WTC11 (cell line): ENCODE data around the gene CEP85L. TPM values are rescaled to one million over a fixed set of nuclear protein-coding genes. Genes with fewer than 3 reads are reported as not detected.

Source experiments
- ATAC-seq: fragments of 200-7000 bp; cut with Tn5 transposase; 2 replicates; pipeline ENCODE4 v1.10.0; 2021; ENCODE audit warnings: mild to moderate bottlenecking, moderate library complexity
- CTCF ChIA-PET: fragments of 300-600 bp; sonication (Branson Sonifier 250); formaldehyde crosslinking; loops from one replicate; lab custom pipeline; 2021; ENCODE audit warnings: antibody characterized with exemption; lab: Charles Lee
- POLR2A ChIA-PET: fragments of 350-600 bp; sonication (Branson Sonifier 250); formaldehyde crosslinking; loops from one replicate; lab custom pipeline; 2021; ENCODE audit warnings: antibody characterized with exemption; lab: Charles Lee
- DNase-seq: peaks from one replicate; pipeline ENCODE4 v3.0.0; 2021; ENCODE audit warnings: low spot score
- H3K27ac Mint-ChIP-seq: 2 replicates; pipeline ENCODE4 v1.8.0; 2021; ENCODE audit warnings: mixed read lengths
- H3K27me3 Mint-ChIP-seq: 2 replicates; pipeline ENCODE4 v1.8.0; 2021; ENCODE audit warnings: low read depth, mild to moderate bottlenecking, moderate library complexity, mixed read lengths
- H3K36me3 Mint-ChIP-seq: 2 replicates; pipeline ENCODE4 v1.8.0; 2021; ENCODE audit warnings: mixed read lengths
- H3K4me1 Mint-ChIP-seq: 2 replicates; pipeline ENCODE4 v1.8.0; 2022; ENCODE audit warnings: mixed read lengths
- H3K4me3 Mint-ChIP-seq: 2 replicates; pipeline ENCODE4 v1.8.0; 2021; ENCODE audit warnings: mild to moderate bottlenecking, moderate library complexity, mixed read lengths
- H3K9me3 Mint-ChIP-seq: 2 replicates; pipeline ENCODE4 v1.8.0; 2021; ENCODE audit warnings: mixed read lengths
- ATF1 ChIP-seq: sonication (generic); formaldehyde crosslinking; IDR thresholded peaks from 2 replicates; pipeline ENCODE4 v1.8.1; 2023; ENCODE audit warnings: mild to moderate bottlenecking, moderate library complexity, missing genetic modification reagents
- CDX4 ChIP-seq: fragments of 250-450 bp; sonication (Bioruptor Pico); IDR thresholded peaks from 2 replicates; pipeline ENCODE4 v1.9.0; 2021; ENCODE audit warnings: moderate library complexity, mild to moderate bottlenecking, inconsistent platforms, borderline replicate concordance
- CREB1 ChIP-seq: sonication (generic); formaldehyde crosslinking; IDR thresholded peaks from 2 replicates; pipeline ENCODE4 v1.8.0; 2023; ENCODE audit warnings: mild to moderate bottlenecking, missing genetic modification reagents
- E2F1 ChIP-seq: sonication (generic); formaldehyde crosslinking; IDR thresholded peaks from 2 replicates; pipeline ENCODE4 v1.8.0; 2022; ENCODE audit warnings: mild to moderate bottlenecking, missing genetic modification reagents
- GABPB1 ChIP-seq: sonication (generic); formaldehyde crosslinking; IDR thresholded peaks from 2 replicates; pipeline ENCODE4 v1.8.1; 2023; ENCODE audit warnings: mild to moderate bottlenecking, missing genetic modification reagents
- KAT7 ChIP-seq: sonication (generic); formaldehyde crosslinking; IDR thresholded peaks from 2 replicates; pipeline ENCODE4 v1.8.1; 2023; ENCODE audit warnings: missing genetic modification reagents, mild to moderate bottlenecking, borderline replicate concordance
- MXD4 ChIP-seq: fragments of 250-450 bp; sonication (Bioruptor Pico); IDR thresholded peaks from 2 replicates; pipeline ENCODE4 v1.8.0; 2021; ENCODE audit warnings: mild to moderate bottlenecking, moderate library complexity, borderline replicate concordance
- NFE2L1 ChIP-seq: sonication (generic); formaldehyde crosslinking; IDR thresholded peaks from 2 replicates; pipeline ENCODE4 v1.8.1; 2023; ENCODE audit warnings: missing genetic modification reagents
- NR1H2 ChIP-seq: sonication (generic); formaldehyde crosslinking; IDR thresholded peaks from 2 replicates; pipeline ENCODE4 v1.9.0; 2021; ENCODE audit warnings: mild to moderate bottlenecking, moderate library complexity, missing genetic modification reagents
- NR3C1 ChIP-seq: sonication (generic); formaldehyde crosslinking; conservative IDR thresholded peaks from 2 replicates; pipeline ENCODE4 v1.8.1; 2023; ENCODE audit warnings: low read depth, mild to moderate bottlenecking, missing genetic modification reagents
- SP1 ChIP-seq: sonication (generic); formaldehyde crosslinking; conservative IDR thresholded peaks from 2 replicates; pipeline ENCODE4 v1.8.1; 2022; ENCODE audit warnings: missing genetic modification reagents
- STAT6 ChIP-seq: sonication (generic); formaldehyde crosslinking; conservative IDR thresholded peaks from 2 replicates; pipeline ENCODE4 v1.8.1; 2023; ENCODE audit warnings: mild to moderate bottlenecking, low read depth, missing genetic modification reagents, moderate library complexity
- USF2 ChIP-seq: sonication (generic); formaldehyde crosslinking; IDR thresholded peaks from 2 replicates; pipeline ENCODE4 v1.8.1; 2023; ENCODE audit warnings: mild to moderate bottlenecking, missing genetic modification reagents, moderate library complexity
- ZBTB43 ChIP-seq: sonication (generic); formaldehyde crosslinking; IDR thresholded peaks from 2 replicates; pipeline ENCODE4 v1.8.1; 2023; ENCODE audit warnings: mild to moderate bottlenecking, missing genetic modification reagents
- ZNF425 ChIP-seq: fragments of 250-450 bp; sonication (Bioruptor Pico); conservative IDR thresholded peaks from 2 replicates; pipeline ENCODE4 v1.9.0; 2021; ENCODE audit warnings: mild to moderate bottlenecking
- ZNF671 ChIP-seq: fragments of 250-450 bp; sonication (Bioruptor Pico); IDR thresholded peaks from 2 replicates; pipeline ENCODE4 v1.8.0; 2021; ENCODE audit warnings: mild to moderate bottlenecking
- total RNA-seq: library from RNA; stranded (reverse); gene quantifications from 3 replicates; pipeline ENCODE4 v1.2.3, GENCODE V29; 2021

The CEP85L gene
- total RNA-seq, 1 experiment from 2014 or later = 32.5 TPM

- H3K27me3 Mint-ChIP-seq = no peaks in the 10 kb centered on the region
- CTCF ChIA-PET = interaction anchor here (0.6 kb wide), 1 partner anchor 91 kb away, joined by 3 read pairs; no protein-coding TSS in a partner anchor
- H3K27ac Mint-ChIP-seq = no peak overlapping the region
- ATAC-seq (no peak), DNase-seq (no peak)
- H3K4me1 Mint-ChIP-seq = peaks cover 18% of the 10 kb centered on the region
- no peak overlapping the region for H3K4me3 Mint-ChIP-seq
- no peaks in the 10 kb centered on the region for H3K36me3 Mint-ChIP-seq
- peaks cover 3% of the 10 kb centered on the region; the same call in 1 of the 2 replicates for H3K9me3 Mint-ChIP-seq
- POLR2A ChIA-PET = interaction anchor here (0.6 to 0.8 kb wide), 2 partner anchors 66 to 96 kb away, joined by 3 read pairs; no protein-coding TSS in a partner anchor
- TF ChIP-seq ZBTB43 (CRISPR knock-in tag) (no peak), STAT6 (CRISPR knock-in tag) (no peak), SP1 (CRISPR knock-in tag) (no peak), ZNF671 (no peak), CDX4 (no peak), E2F1 (CRISPR knock-in tag) (no peak), ZNF425 (CRISPR knock-in tag) (no peak), NR1H2 (CRISPR knock-in tag) (no peak), NR3C1 (CRISPR knock-in tag) (no peak), GABPB1 (CRISPR knock-in tag) (no peak), ATF1 (CRISPR knock-in tag) (no peak), KAT7 (no peak), USF2 (CRISPR knock-in tag) (no peak), CREB1 (CRISPR knock-in tag) (no peak), MXD4 (CRISPR knock-in tag) (no peak), NFE2L1 (CRISPR knock-in tag) (no peak)
These were observed 32.8 kb upstream of the CEP85L start for GRCh38 chr6:118683881-118684872.
